Measurements from ENCODE around the gene PTPRT.
"Not testable (repeated sequence)": the region's sequence is repeated elsewhere in the genome, so short reads cannot be mapped to it uniquely, and the experiment has no call there.

PTPRT gene

GRCh38 chr20:42281801-42282200 lies 907.9 kb downstream of the PTPRT start:
- no peak for DNase-seq (ENCODE audit: low read depth)

GRCh38 chr20:42276718-42277602 lies 912.7 kb downstream of the PTPRT start:
- no peak for DNase-seq (ENCODE audit: low read depth)

GRCh38 chr20:42274986-42275385 lies 914.7 kb downstream of the PTPRT start:
- DNase-seq (ENCODE audit: low read depth), result no peak

GRCh38 chr20:42272516-42272915 lies 917.2 kb downstream of the PTPRT start:
- DNase-seq (ENCODE audit: low read depth), result no peak

- DNase-seq (ENCODE audit: low read depth), result no peak
Measured at GRCh38 chr20:42270539-42270938, 919.2 kb downstream of the PTPRT start.

- no peak for DNase-seq (ENCODE audit: low read depth)
Measured at GRCh38 chr20:42267793-42268384, 921.8 kb downstream of the PTPRT start.

- no peak for DNase-seq (ENCODE audit: low read depth)
Measured at GRCh38 chr20:42261766-42262270, 927.9 kb downstream of the PTPRT start.

GRCh38 chr20:42260184-42260583 lies 929.5 kb downstream of the PTPRT start:
- no peak for DNase-seq (ENCODE audit: low read depth)

- no peak for DNase-seq (ENCODE audit: low read depth)
Measured at GRCh38 chr20:42259389-42259788, 930.3 kb downstream of the PTPRT start.

GRCh38 chr20:42258564-42259302 lies 931.0 kb downstream of the PTPRT start:
- DNase-seq (ENCODE audit: low read depth), result no peak

GRCh38 chr20:42255821-42256220 lies 933.9 kb downstream of the PTPRT start:
- no peak for DNase-seq (ENCODE audit: low read depth)

GRCh38 chr20:42254673-42255072 lies 935.0 kb downstream of the PTPRT start:
- DNase-seq (ENCODE audit: low read depth), result no peak

- no peak for DNase-seq (ENCODE audit: low read depth)
Measured at GRCh38 chr20:42252116-42252515, 937.6 kb downstream of the PTPRT start.

GRCh38 chr20:42218621-42219374 lies 970.9 kb downstream of the PTPRT start:
- DNase-seq (ENCODE audit: low read depth), result no peak

GRCh38 chr20:42214074-42214473 lies 975.6 kb downstream of the PTPRT start:
- DNase-seq (ENCODE audit: low read depth), result no peak

GRCh38 chr20:42212391-42212790 lies 977.3 kb downstream of the PTPRT start:
- no peak for DNase-seq (ENCODE audit: low read depth)

- not testable (repeated sequence) for DNase-seq (ENCODE audit: low read depth)
Measured at GRCh38 chr20:42206557-42206956, 983.1 kb downstream of the PTPRT start.

GRCh38 chr20:42204109-42204660 lies 985.5 kb downstream of the PTPRT start:
- DNase-seq (ENCODE audit: low read depth), result no peak

GRCh38 chr20:42197599-42197998 lies 992.1 kb downstream of the PTPRT start:
- DNase-seq (ENCODE audit: low read depth), result no peak

GRCh38 chr20:42193119-42193518 lies 996.6 kb downstream of the PTPRT start:
- DNase-seq (ENCODE audit: low read depth), result no peak

- no peak for DNase-seq (ENCODE audit: low read depth)
Measured at GRCh38 chr20:42192321-42192720, 997.4 kb downstream of the PTPRT start.

All from stimulated activated CD8-positive, alpha-beta memory T cell treated with anti-CD3 and anti-CD28 coated beads, Interleukin-15, amount 100 ng/mL, for 1 hour (primary cell).